Pancreas (tissue), 10 donors: Measurements from ENCODE around the gene UBE2D1. TPM values are rescaled to one million over a fixed set of nuclear protein-coding genes. Genes with fewer than 3 reads are reported as not detected.

Experiments
- ATAC-seq, 4 donors: fragments of 200-7000 bp; cut with Tn5 transposase; one replicate each; pipeline versions ENCODE4 v1.8.0 to v1.9.1; 2020; ENCODE audit warnings: mild to moderate bottlenecking in 4 of 4, moderate library complexity in 4 of 4
- DNase-seq, 6 donors: peaks; one replicate each; pipeline ENCODE4 v3.0.0-alpha.2; 2020
- FAIRE-seq: peaks from 2 replicates; lab custom pipeline; 2012; peaks lifted over from hg19 to GRCh38; lab: Jason Lieb, UNC
- H3K27ac ChIP-seq, 4 donors: fragments of 200-600 bp; sonication (generic); 1 replicate in 3 of 4; 2 replicates in 1 of 4; pipeline versions ENCODE4 v1.5.0 to v1.8.0; 2020
- H3K27me3 ChIP-seq, 4 donors: fragments of 200-600 bp; one replicate each; pipeline ENCODE4 v1.8.0; 2021
- H3K36me3 ChIP-seq, 3 donors: fragments of 200-600 bp; sonication (generic) in 1 of 3; one replicate each; pipeline versions ENCODE4 v1.5.0 to v1.8.0; 2020 to 2021
- H3K4me1 ChIP-seq, 3 donors: fragments of 200-600 bp; one replicate each; pipeline ENCODE4 v1.8.0; 2021
- H3K4me3 ChIP-seq, 4 donors: fragments of 200-600 bp; sonication (generic) in 2 of 4; one replicate each; pipeline versions ENCODE4 v1.5.0 to v1.8.0; 2020 to 2021
- H3K9me3 ChIP-seq, 4 donors: fragments of 200-600 bp; one replicate each; pipeline ENCODE4 v1.8.0; 2021
- CTCF ChIP-seq, 4 donors: fragments of 200-600 bp; sonication (generic) in 3 of 4; IDR thresholded peaks; one replicate each; pipeline versions ENCODE4 v1.5.0 to v1.8.0; 2021; ENCODE audit warnings: antibody characterized with exemption in 4 of 4
- WGBS, 2 donors: extraction: QIAGEN DNeasy Blood & Tissue Kit; methylation state at CpG; one replicate each; pipeline ENCODE4 v1.1.7; 2013; 5-methylcytosine and 5-hydroxymethylcytosine counted together
- intact Hi-C, 3 donors: fragments of 100-400 bp; cut with DNase I; formaldehyde crosslinking; loops; one replicate each; pipeline versions ENCODE4 v1.11.1 to v1.14.2; 2022
- polyA plus RNA-seq, 2 donors: library from polyadenylated mRNA; stranded (reverse); fragments of 200-250 nt; gene quantifications; one replicate each; pipeline ENCODE4 v1.2.3, GENCODE V29; 2013
- total RNA-seq, 6 donors: library from RNA; stranded (reverse); fragmentation: NEBNext Ultra II Directional in 4 of 6; extraction: Animal tissue kit (Norgen Biotek cat#: 25700) in 4 of 6; gene quantifications; one replicate each; pipeline versions ENCODE4 v1.2.1 to v1.2.4, GENCODE V29; 2021 to 2023
- donor health status: healthy with polysubstance abuse.
- donor health status: DM: no; HTN: no; CAD: no; lungs with moderate emphysema.
- donor health status: DM: no; HTN: no; CAD: no.
- donor health status: control.
- donor health status: control.
- donor health status: Bipolar disorder and iron deficiency.
- donor health status: DM: yes; HTN: yes; CAD: no.
- donor health status: DM: no; HTN: no; CAD: no.
- donor health status: DM: no; HTN: no; CAD: no.
- donor health status: DM: yes; HTN: yes; CAD: no.

The UBE2D1 gene
- total and polyA plus RNA-seq, 8 donors = 2.5 to 8.9 (median 3.1) TPM

GRCh38 chr10:58400609-58401008 is 65.8 kb downstream of the UBE2D1 start:
- FAIRE-seq (no peak), ATAC-seq (no peak), DNase-seq (no peak)
- no peak overlapping the region for H3K4me3 ChIP-seq
- WGBS, 2 donors = 54 to 71% methylated on average over 1 of the region's 1 CpG
- H3K4me1 ChIP-seq = no peaks in the 10 kb centered on the region
- no peaks in the 10 kb centered on the region for H3K9me3 ChIP-seq
- H3K36me3 ChIP-seq = peaks cover 0 to 14% (median 4%) of the 10 kb centered on the region in 3 donors
- intact Hi-C loops = no loop called here
- H3K27me3 ChIP-seq = no peaks in the 10 kb centered on the region
- no peak overlapping the region for H3K27ac ChIP-seq
- no peak for TF ChIP-seq CTCF (IDR thresholded peaks at IDR 0.05)

- intact Hi-C loops = no loop called here
These were observed 69.2 kb downstream of the UBE2D1 start for GRCh38 chr10:58404001-58404400.

GRCh38 chr10:58409956-58410610 is 75.3 kb downstream of the UBE2D1 start:
- intact Hi-C loops = no loop called here
- TF ChIP-seq CTCF (IDR thresholded peaks at IDR 0.05) = no peak
- FAIRE-seq = no peak
- no peak for DNase-seq
- no peaks in the 10 kb centered on the region for H3K27me3 ChIP-seq
- H3K4me1 ChIP-seq = no peaks in the 10 kb centered on the region
- H3K4me3 ChIP-seq = no peak overlapping the region
- no peak overlapping the region for H3K27ac ChIP-seq
- 55 to 58% methylated on average over 4 of the region's 4 CpGs for WGBS, 2 donors
- no peaks in the 10 kb centered on the region for H3K9me3 ChIP-seq
- ATAC-seq = no peak
- no peaks in the 10 kb centered on the region for H3K36me3 ChIP-seq

More at GRCh38 chr10:58404001-58404400, 69.2 kb downstream of the UBE2D1 start:
- DNase-seq (no peak), ATAC-seq (peak in 1 of 4 donors; percentile 26), FAIRE-seq (no peak)
- Histone ChIP-seq H3K4me3 (no peak overlapping the region), H3K27me3 (no peaks in the 10 kb centered on the region), H3K27ac (no peak overlapping the region), H3K36me3 (no peaks in the 10 kb centered on the region), H3K4me1 (no peaks in the 10 kb centered on the region), H3K9me3 (no peaks in the 10 kb centered on the region)
- WGBS, 2 donors = 96 to 97% methylated on average over 2 of the region's 2 CpGs
- TF ChIP-seq CTCF (IDR thresholded peaks at IDR 0.05) = no peak

GRCh38 chr10:58412502-58412961 is 77.7 kb downstream of the UBE2D1 start:
- DNase-seq (no peak), FAIRE-seq (no peak), ATAC-seq (no peak)
- Histone ChIP-seq H3K27me3 (no peaks in the 10 kb centered on the region), H3K36me3 (no peaks in the 10 kb centered on the region), H3K4me3 (no peak overlapping the region), H3K27ac (no peak overlapping the region), H3K4me1 (no peaks in the 10 kb centered on the region), H3K9me3 (no peaks in the 10 kb centered on the region)
- WGBS, 2 donors = 45 to 61% methylated on average over 2 of the region's 2 CpGs
- TF ChIP-seq CTCF (IDR thresholded peaks at IDR 0.05) = no peak
- intact Hi-C loops = no loop called here
